Neutrophil (primary cell): ENCODE results near the gene KDM7A.

ENCODE experiments used
- H3K27ac ChIP-seq: fragments of 200-600 bp; sonication (generic); 2 replicates; pipeline ENCODE4 v1.5.1; 2016; ENCODE audit warnings: mild to moderate bottlenecking, moderate library complexity
- H3K27me3 ChIP-seq: fragments of 200-600 bp; sonication (generic); 2 replicates; pipeline ENCODE4 v1.6.0; 2016; ENCODE audit warnings: mild to moderate bottlenecking
- H3K36me3 ChIP-seq: fragments of 200-600 bp; sonication (generic); 2 replicates; pipeline ENCODE4 v1.5.1; 2017
- H3K4me1 ChIP-seq, 2 experiments: fragments of 200-600 bp in 1 of 2; sonication (generic) in 1 of 2; 1 replicate in 1 of 2; 2 replicates in 1 of 2; pipeline versions ENCODE4 v1.5.1 to v1.6.1; 2013 to 2016; ENCODE audit warnings: low read depth in 1 of 2, low read length in 1 of 2, mild to moderate bottlenecking in 1 of 2, moderate library complexity in 1 of 2; ENCODE audit not compliant: control insufficient read depth in 1 of 2, insufficient read depth in 1 of 2
- H3K4me3 ChIP-seq, 2 experiments: fragments of 200-600 bp in 1 of 2; sonication (generic) in 1 of 2; 1 replicate in 1 of 2; 2 replicates in 1 of 2; pipeline ENCODE4 v1.5.1; 2013 to 2016; ENCODE audit warnings: low read depth in 1 of 2, low read length in 1 of 2, mild to moderate bottlenecking in 1 of 2, moderate library complexity in 1 of 2
- H3K9me3 ChIP-seq: fragments of 200-600 bp; sonication (generic); 2 replicates; pipeline ENCODE4 v1.5.1; 2016
- TF ChIP-seq, protein P1 (sequence below): fragments of 200-600 bp; sonication (generic); IDR thresholded peaks from 2 replicates; pipeline ENCODE4 v1.5.1; 2016; ENCODE audit warnings: antibody characterized with exemption

Gene KDM7A

DNA sequence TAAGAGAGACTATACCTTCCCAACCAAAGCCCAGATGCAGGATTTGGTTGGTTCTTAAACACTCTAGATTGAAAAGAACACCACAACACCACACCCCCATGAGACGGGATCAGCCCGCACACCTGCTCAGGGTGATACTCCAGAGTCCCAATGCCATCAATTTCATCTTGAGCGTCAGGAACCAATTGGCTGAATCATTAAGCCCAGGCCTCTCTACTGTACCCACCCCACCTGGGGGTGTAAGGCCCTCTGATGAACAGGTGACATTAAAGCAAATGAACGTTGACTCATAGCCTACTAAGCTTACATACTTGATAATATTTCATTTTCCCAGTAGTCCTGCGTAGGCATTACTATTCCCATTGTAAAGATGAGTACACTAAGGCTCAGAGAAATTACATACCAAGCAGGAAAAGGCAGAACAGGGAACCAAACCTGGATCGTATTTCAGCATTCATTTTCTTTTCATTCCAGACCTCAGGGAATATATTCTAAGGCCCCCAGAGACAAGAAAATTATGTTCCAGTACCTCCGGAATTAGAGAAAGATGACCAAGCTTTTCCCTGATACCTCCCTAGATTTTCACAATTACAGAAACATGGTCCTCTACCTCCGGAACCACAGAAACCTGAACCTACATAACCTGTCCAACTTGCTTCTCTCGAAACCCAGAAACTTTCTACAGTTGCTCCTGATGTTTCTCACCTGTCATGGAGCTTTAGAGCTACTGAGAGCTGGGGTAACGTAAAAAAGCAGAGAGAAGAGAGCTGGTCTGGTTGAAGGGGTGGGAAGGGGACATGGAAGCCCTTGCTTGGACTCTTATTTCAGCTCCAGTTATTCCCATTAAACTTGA lies 43.1 kb upstream of the KDM7A start:
- H3K27me3 ChIP-seq = no peaks in the 10 kb centered on the region
- no peaks in the 10 kb centered on the region for H3K36me3 ChIP-seq
- H3K4me1 ChIP-seq = peaks cover 12 to 18% of the 10 kb centered on the region in 2 experiments
- TF ChIP-seq, protein P1, sequence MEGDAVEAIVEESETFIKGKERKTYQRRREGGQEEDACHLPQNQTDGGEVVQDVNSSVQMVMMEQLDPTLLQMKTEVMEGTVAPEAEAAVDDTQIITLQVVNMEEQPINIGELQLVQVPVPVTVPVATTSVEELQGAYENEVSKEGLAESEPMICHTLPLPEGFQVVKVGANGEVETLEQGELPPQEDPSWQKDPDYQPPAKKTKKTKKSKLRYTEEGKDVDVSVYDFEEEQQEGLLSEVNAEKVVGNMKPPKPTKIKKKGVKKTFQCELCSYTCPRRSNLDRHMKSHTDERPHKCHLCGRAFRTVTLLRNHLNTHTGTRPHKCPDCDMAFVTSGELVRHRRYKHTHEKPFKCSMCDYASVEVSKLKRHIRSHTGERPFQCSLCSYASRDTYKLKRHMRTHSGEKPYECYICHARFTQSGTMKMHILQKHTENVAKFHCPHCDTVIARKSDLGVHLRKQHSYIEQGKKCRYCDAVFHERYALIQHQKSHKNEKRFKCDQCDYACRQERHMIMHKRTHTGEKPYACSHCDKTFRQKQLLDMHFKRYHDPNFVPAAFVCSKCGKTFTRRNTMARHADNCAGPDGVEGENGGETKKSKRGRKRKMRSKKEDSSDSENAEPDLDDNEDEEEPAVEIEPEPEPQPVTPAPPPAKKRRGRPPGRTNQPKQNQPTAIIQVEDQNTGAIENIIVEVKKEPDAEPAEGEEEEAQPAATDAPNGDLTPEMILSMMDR = no peak
- H3K27ac ChIP-seq = no peak overlapping the region
- no peak overlapping the region for H3K4me3 ChIP-seq
- no peaks in the 10 kb centered on the region for H3K9me3 ChIP-seq

DNA sequence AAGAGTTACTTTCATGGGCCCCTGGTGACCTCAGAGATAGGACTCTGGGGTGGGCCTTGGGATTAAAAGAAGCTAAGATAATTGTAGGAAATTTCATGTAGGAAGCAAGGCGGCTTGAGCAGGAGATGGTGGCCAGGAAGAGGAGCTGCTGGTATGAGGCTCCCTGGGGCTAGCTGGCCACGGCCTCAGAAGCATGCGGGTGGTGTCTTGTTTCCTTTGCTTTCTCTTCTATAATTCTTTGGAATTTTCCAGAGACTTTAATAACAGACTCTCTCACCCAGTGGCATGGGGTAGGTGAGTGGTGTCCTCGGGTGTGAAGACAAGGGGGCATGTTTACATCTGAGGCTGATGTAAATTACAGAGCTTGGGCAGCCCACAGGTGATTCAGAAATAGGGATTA lies 41.9 kb upstream of the KDM7A start:
- H3K4me3 ChIP-seq = no peak overlapping the region
- H3K27ac ChIP-seq = no peak overlapping the region
- TF ChIP-seq, protein P1 = no peak
- H3K9me3 ChIP-seq = no peaks in the 10 kb centered on the region
- peaks cover 12 to 18% of the 10 kb centered on the region in 2 experiments for H3K4me1 ChIP-seq
- no peaks in the 10 kb centered on the region for H3K27me3 ChIP-seq
- H3K36me3 ChIP-seq = no peaks in the 10 kb centered on the region

DNA sequence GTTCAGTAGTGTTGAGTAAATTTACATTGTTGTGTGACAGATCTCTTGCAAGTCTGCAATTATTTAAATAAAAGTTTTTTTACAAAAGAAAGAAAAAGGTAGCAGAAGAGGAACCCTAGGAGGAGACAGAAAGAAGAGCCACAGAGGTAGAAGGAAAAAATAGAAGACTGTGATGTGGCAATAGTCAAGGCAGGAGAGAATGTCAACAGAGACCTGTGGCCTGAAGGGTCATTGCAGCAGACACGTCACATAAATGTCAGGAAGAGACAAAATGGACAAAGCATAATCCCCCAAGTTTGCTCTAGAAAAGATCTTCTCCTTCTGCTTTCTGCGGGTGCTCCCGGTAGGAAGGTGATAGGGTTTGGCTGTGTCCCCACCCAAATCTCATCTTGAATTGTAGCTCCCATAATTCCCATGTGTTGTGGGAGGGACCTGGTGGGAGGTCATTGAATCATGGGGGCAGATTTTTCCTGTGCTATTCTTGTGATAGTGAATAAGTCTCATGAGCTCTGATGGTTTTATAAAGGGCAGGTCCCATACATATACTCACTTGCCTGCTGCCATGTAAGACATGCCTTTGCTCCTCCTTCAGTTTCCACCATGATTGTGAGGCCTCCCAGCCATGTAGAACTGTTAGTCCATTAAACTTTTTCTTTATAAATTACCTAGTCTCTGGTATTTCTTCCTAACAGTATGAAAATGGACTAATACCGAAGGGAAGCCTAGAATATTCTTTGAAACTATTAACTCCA lies 41.1 kb upstream of the KDM7A start:
- Histone ChIP-seq H3K4me3 (no peak overlapping the region), H3K36me3 (no peaks in the 10 kb centered on the region), H3K4me1 (peaks cover 12 to 18% of the 10 kb centered on the region in 2 experiments), H3K9me3 (no peaks in the 10 kb centered on the region), H3K27ac (peak overlapping the region; percentile 71), H3K27me3 (no peaks in the 10 kb centered on the region)
- TF ChIP-seq, protein P1 = no peak

DNA sequence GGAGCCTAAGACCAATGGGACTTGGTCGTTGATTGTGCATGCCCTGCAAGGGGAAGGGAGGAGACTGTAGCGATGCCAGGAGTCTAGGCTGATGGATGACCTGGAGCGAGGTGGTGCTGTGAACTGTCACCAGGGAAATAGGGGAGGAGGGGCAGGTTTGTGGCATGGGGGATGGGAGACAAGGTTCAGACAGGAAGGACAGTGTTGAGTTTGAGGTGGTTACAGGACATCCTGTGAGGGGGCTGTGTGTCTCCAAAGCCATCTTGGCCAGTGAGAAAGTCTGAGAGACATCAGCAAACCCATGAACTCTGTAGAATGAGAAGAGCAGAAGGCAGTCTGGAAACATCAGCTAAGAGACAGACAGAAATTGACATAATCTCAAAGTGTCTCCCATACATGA lies 38.5 kb upstream of the KDM7A start:
- Histone ChIP-seq H3K27me3 (peaks cover 15% of the 10 kb centered on the region), H3K4me1 (peaks cover 12 to 15% of the 10 kb centered on the region in 2 experiments), H3K27ac (no peak overlapping the region), H3K9me3 (no peaks in the 10 kb centered on the region), H3K36me3 (no peaks in the 10 kb centered on the region), H3K4me3 (no peak overlapping the region)
- TF ChIP-seq, protein P1 = no peak

GRCh38 chr7:140214075-140214684 lies 37.4 kb upstream of the KDM7A start:
- Histone ChIP-seq H3K4me1 (peaks cover 12 to 15% of the 10 kb centered on the region in 2 experiments), H3K27ac (no peak overlapping the region), H3K4me3 (no peak overlapping the region), H3K36me3 (no peaks in the 10 kb centered on the region), H3K27me3 (peaks cover 21% of the 10 kb centered on the region), H3K9me3 (no peaks in the 10 kb centered on the region)
- TF ChIP-seq, protein P1 = no peak
